Fibroblast of lung (primary cell): ENCODE measurements around the gene CAST. TPM values are rescaled to one million over a fixed set of nuclear protein-coding genes. Genes with fewer than 3 reads are reported as not detected.

Experiments used
- DNase-seq, 2 donors: peaks; one replicate each; pipeline versions ENCODE4 v3.0.0 to v3.0.0-alpha.2; 2010; ENCODE audit warnings: low read depth in 2 of 2
- H2AFZ ChIP-seq: 2 replicates; pipeline ENCODE4 v1.5.1; 2012; ENCODE audit warnings: low read length, control low read depth, inconsistent platforms
- H3K27ac ChIP-seq: 2 replicates; pipeline ENCODE4 v1.5.1; 2011; ENCODE audit warnings: low read length, control low read depth; ENCODE audit not compliant: insufficient read depth
- H3K27me3 ChIP-seq: 2 replicates; pipeline ENCODE4 v1.5.1; 2011; ENCODE audit warnings: mild to moderate bottlenecking, low read length; ENCODE audit not compliant: control insufficient read depth, insufficient read depth
- H3K36me3 ChIP-seq: 2 replicates; pipeline ENCODE4 v1.5.1; 2011; ENCODE audit warnings: low read length; ENCODE audit not compliant: control insufficient read depth, insufficient read depth
- H3K4me1 ChIP-seq: 2 replicates; pipeline ENCODE4 v1.5.1; 2011; ENCODE audit warnings: low read length; ENCODE audit not compliant: control insufficient read depth, insufficient read depth; ENCODE audit errors: extremely low read depth
- H3K4me2 ChIP-seq: 2 replicates; pipeline ENCODE4 v1.5.1; 2011; ENCODE audit warnings: low read length, control low read depth; ENCODE audit not compliant: insufficient read depth; ENCODE audit errors: extremely low read depth
- H3K4me3 ChIP-seq, 4 experiments: fragments of 200-600 bp in 1 of 4; sonication (generic) in 1 of 4; replicated peaks in 1 of 4; 2 replicates each; pipeline ENCODE4 v1.5.1; 2011 to 2016; ENCODE audit warnings: low read length in 4 of 4, low read depth in 3 of 4, mild to moderate bottlenecking in 3 of 4, control low read depth in 2 of 4, inconsistent platforms in 1 of 4, mixed read lengths in 1 of 4; ENCODE audit not compliant: insufficient read depth in 1 of 4; ENCODE audit errors: control extremely low read depth in 1 of 4
- H3K79me2 ChIP-seq: 2 replicates; pipeline ENCODE4 v1.5.1; 2012; ENCODE audit warnings: mild to moderate bottlenecking, low read length, inconsistent platforms; ENCODE audit not compliant: control insufficient read depth, insufficient read depth
- H3K9ac ChIP-seq: 2 replicates; pipeline ENCODE4 v1.5.1; 2011; ENCODE audit warnings: mild to moderate bottlenecking, low read length, control low read depth; ENCODE audit not compliant: insufficient read depth
- H3K9me3 ChIP-seq: 2 replicates; pipeline ENCODE4 v1.5.1; 2012; ENCODE audit warnings: low read depth, low read length; ENCODE audit not compliant: control insufficient read depth, insufficient read depth
- H4K20me1 ChIP-seq: 2 replicates; pipeline ENCODE4 v1.5.1; 2011; ENCODE audit warnings: low read length; ENCODE audit not compliant: control insufficient read depth, insufficient read depth; ENCODE audit errors: extremely low read depth
- CTCF ChIP-seq, 2 donors: IDR thresholded peaks in 1 of 2; conservative IDR thresholded peaks in 1 of 2; 1 replicate in 1 of 2; 2 replicates in 1 of 2; pipeline ENCODE4 v1.5.1; 2011 to 2012; ENCODE audit warnings: low read length in 2 of 2, control low read depth in 1 of 2, inconsistent platforms in 1 of 2, low read depth in 1 of 2, mild to moderate bottlenecking in 1 of 2
- EZH2 ChIP-seq: IDR thresholded peaks from 2 replicates; pipeline ENCODE4 v1.5.1; 2012; ENCODE audit warnings: low read length, control low read depth, mild to moderate bottlenecking; ENCODE audit errors: missing control alignments
- polyA plus RNA-seq, 2 donors: library from polyadenylated mRNA; depleted of rRNA in 1 of 2; stranded (reverse) in 1 of 2; unstranded in 1 of 2; fragments of >200 nt; gene quantifications; 2 replicates each; pipeline ENCODE4 v1.2.1, GENCODE V29; 2011 to 2012; ENCODE audit warnings: missing spikeins in 1 of 2
- total RNA-seq: library from RNA; depleted of rRNA; stranded (reverse); fragments of >200 nt; gene quantifications from 2 replicates; pipeline ENCODE4 v1.2.1, GENCODE V29; 2014

Gene CAST
- total and polyA plus RNA-seq, 2 donors (not counting 1 experiment from before 2014, with no cell fraction given) = 203 to 378 TPM

GRCh38 chr5:96741891-96742309, 79.7 kb downstream of the CAST start:
- Histone ChIP-seq H3K79me2 (no peaks in the 10 kb centered on the region), H3K4me1 (no peaks in the 10 kb centered on the region), H3K36me3 (peaks cover 15% of the 10 kb centered on the region), H3K9me3 (no peaks in the 10 kb centered on the region), H2AFZ (no peak overlapping the region), H3K27me3 (no peaks in the 10 kb centered on the region), H4K20me1 (no peaks in the 10 kb centered on the region), H3K4me3 (no peak overlapping the region), H3K27ac (no peak overlapping the region), H3K4me2 (no peak overlapping the region), H3K9ac (no peak overlapping the region)
- no peak for TF ChIP-seq EZH2
- no peak for TF ChIP-seq CTCF (conservative IDR thresholded peaks at IDR 0.05 in 1 of 2, IDR thresholded peaks at IDR 0.05 in 1 of 2; ENCODE audit: low read depth in 1 of 2, low read length in 2 of 2)
- DNase-seq = no peak

GRCh38 chr5:96742538-96742937, 80.4 kb downstream of the CAST start:
- no peaks in the 10 kb centered on the region for H4K20me1 ChIP-seq
- no peaks in the 10 kb centered on the region for H3K4me1 ChIP-seq
- no peak overlapping the region for H3K4me2 ChIP-seq
- H3K36me3 ChIP-seq = peaks cover 15% of the 10 kb centered on the region
- no peak overlapping the region for H2AFZ ChIP-seq
- H3K9ac ChIP-seq = no peak overlapping the region
- no peaks in the 10 kb centered on the region for H3K9me3 ChIP-seq
- no peak for DNase-seq
- H3K27me3 ChIP-seq = no peaks in the 10 kb centered on the region
- H3K4me3 ChIP-seq = no peak overlapping the region
- no peak for TF ChIP-seq EZH2
- no peak for TF ChIP-seq CTCF (conservative IDR thresholded peaks at IDR 0.05 in 1 of 2, IDR thresholded peaks at IDR 0.05 in 1 of 2; ENCODE audit: low read depth in 1 of 2, low read length in 2 of 2)
- no peak overlapping the region for H3K27ac ChIP-seq
- H3K79me2 ChIP-seq = no peaks in the 10 kb centered on the region

GRCh38 chr5:96743065-96743768, 81.0 kb downstream of the CAST start:
- Histone ChIP-seq H3K4me2 (no peak overlapping the region), H3K27ac (peak overlapping the region; percentile 43), H4K20me1 (no peaks in the 10 kb centered on the region), H3K36me3 (peaks cover 17% of the 10 kb centered on the region), H3K9me3 (no peaks in the 10 kb centered on the region), H3K27me3 (no peaks in the 10 kb centered on the region), H3K9ac (no peak overlapping the region), H3K79me2 (no peaks in the 10 kb centered on the region), H3K4me3 (no peak overlapping the region), H2AFZ (no peak overlapping the region), H3K4me1 (no peaks in the 10 kb centered on the region)
- TF ChIP-seq EZH2 (no peak), CTCF (conservative IDR thresholded peaks at IDR 0.05 in 1 of 2, IDR thresholded peaks at IDR 0.05 in 1 of 2; ENCODE audit: low read depth in 1 of 2, low read length in 2 of 2) (no peak)
- peak; percentile 35 for DNase-seq
